ENCODE data around the gene ZNF668.

DNA sequence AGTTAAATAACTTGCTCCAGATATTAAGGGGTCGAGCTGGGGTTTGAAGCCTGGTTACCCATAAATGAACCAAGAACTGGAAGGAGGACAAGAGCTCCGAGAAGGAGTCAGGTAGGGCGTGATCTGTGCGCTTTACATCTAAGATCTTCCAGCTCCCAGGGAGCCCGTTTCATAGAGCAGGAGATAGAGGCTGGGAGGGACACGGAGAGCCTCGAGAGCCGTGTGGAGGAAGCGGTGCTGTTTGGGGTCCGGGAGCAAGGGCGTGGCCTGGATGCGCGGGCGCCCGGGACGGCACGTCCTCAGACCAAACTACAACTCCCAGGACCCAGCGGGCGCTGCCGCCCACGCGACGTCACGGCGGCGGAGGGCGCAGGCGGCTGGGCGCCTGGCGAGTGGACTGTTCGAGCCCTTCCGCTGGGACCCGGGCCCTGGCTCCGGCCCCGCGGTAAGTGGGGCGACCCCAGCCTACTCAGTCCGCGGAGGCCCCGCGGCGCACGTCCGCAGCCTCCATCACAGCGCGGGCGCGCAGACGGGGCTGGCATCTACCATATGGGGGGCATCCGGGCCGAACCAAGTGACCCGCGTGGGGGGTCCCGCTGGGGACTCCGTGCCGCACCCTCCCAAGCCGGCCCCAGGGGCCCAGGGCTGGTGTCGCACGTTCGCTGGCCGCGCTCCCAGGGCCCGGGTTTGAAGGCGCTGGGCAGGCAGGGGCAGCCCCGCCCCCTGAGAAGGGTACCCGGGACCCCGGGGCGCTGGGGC is 34.2 kb upstream of the ZNF668 start, which contains the start of gene BCKDK:
- TF ChIP-seq, protein P1, sequence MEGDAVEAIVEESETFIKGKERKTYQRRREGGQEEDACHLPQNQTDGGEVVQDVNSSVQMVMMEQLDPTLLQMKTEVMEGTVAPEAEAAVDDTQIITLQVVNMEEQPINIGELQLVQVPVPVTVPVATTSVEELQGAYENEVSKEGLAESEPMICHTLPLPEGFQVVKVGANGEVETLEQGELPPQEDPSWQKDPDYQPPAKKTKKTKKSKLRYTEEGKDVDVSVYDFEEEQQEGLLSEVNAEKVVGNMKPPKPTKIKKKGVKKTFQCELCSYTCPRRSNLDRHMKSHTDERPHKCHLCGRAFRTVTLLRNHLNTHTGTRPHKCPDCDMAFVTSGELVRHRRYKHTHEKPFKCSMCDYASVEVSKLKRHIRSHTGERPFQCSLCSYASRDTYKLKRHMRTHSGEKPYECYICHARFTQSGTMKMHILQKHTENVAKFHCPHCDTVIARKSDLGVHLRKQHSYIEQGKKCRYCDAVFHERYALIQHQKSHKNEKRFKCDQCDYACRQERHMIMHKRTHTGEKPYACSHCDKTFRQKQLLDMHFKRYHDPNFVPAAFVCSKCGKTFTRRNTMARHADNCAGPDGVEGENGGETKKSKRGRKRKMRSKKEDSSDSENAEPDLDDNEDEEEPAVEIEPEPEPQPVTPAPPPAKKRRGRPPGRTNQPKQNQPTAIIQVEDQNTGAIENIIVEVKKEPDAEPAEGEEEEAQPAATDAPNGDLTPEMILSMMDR (IDR thresholded peaks at IDR 0.05) = no peak
- no peak for TF ChIP-seq EP300 (IDR thresholded peaks at IDR 0.05)

All from sigmoid colon (tissue), 4 donors.